HG03025 (cell line): ENCODE data around the gene MYO3B.
"Not testable (repeated sequence)": the region's sequence is repeated elsewhere in the genome, so short reads cannot be mapped to it uniquely, and the experiment has no call there.

Source experiments
- ATAC-seq: cut with Tn5 transposase; IDR thresholded peaks from one replicate; pipeline ENCODE4 v1.9.1; 2021; ENCODE audit warnings: mild to moderate bottlenecking, moderate library complexity; ENCODE audit not compliant: unreplicated experiment, low FRiP score

MYO3B gene

DNA sequence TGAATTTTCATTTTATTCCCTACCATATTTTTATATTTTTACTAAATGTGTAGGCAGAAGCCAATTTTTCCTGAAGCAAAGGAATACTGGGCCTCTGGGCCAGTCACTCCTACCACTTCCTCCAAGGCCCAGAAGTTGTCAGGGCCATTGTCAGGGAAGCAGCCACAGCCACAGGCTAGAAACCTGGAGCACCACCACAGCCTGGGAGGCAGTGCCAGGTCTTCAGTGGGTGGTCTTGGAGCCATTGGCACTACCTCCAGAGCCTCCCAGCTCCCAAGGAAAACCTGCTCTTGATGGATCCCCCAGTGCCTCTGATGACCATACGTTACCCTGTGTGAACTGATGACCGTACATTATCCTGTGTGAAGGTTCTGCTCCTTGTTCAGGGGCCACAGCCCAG is 401.6 kb downstream of the MYO3B start:
- no peak for ATAC-seq

DNA sequence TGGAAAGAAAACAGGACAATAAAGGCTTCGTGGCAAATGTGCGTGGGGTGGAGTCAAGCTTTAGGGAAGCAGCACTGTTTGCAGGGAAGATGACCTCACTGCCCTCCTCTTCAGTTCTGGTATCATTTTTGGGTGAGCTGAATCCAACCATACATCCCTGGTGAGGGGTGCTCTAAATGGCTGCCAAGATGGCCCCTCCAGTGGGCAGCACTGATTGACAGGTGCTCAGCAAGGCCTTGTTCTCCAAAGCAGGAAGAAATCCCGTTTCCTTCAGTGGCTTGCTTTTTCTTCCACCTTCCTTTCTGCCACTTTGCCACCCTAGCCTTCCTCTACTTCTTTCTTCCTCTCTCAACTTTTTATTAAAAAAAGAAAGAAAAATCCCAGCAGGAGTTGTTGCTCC is 404.4 kb downstream of the MYO3B start:
- ATAC-seq, result no peak

GRCh38 chr2:170582751-170583463 is 405.0 kb downstream of the MYO3B start:
- ATAC-seq, result no peak

DNA sequence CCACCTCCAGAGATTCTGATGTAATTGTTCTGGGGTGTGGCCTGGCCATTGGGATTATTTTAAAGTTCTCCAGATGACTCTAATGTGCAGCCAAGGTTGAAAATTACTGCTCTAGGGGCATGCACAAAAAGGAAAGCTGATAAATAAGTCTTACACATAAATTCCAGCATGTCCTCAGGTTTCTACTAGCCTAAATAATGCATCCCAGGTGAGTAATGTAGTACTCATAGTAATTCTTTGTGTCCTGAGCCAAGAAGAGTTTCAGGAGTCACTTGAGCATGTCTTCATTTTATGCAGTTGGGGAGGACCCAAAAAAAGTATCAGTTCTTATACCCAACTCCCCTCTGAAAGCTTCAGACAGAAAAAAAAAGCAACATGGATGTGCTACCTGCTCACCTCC is 407.1 kb downstream of the MYO3B start:
- ATAC-seq, result no peak

- no peak for ATAC-seq
Measured at GRCh38 chr2:170586571-170587095, 408.7 kb downstream of the MYO3B start.

GRCh38 chr2:170587117-170587516 is 409.2 kb downstream of the MYO3B start:
- ATAC-seq, result no peak

GRCh38 chr2:170587922-170588321 is 410.0 kb downstream of the MYO3B start:
- ATAC-seq, result no peak

DNA sequence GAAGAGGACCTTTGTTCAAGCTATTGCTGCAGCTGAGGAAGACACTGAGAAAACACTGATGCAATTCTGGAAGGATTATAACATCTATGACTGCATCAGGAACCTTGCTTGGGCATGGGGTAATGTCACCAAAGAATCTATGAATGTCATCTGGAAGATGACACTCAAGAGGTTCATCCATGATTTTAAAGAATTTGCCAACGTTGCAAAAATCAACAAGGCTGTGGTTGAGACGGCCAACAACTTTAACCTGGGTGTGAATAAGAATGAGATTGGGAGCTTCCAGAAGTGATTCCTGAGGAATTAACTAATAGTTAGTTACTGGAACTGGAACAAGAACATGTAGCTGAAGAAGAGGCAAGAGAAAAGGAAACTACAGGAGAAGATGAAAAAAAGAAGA is 410.8 kb downstream of the MYO3B start:
- ATAC-seq, result no peak

- ATAC-seq, result no peak
Measured at GRCh38 chr2:170596576-170596975, 418.6 kb downstream of the MYO3B start.

DNA sequence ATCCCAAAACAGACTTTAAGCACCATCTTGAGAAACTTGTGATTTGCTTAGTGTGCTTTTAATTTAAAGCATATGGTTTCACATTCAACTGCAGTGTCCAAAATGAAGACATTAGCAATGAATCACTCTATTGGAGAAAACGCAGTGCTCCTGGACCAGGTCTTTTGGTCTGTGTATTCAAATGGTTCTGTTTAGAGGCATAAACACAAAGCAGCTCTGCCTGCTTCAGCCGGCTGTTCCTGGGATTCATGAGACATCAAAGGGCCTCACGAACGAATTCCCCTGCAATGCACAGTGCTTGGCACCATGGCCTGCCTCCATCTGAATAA is 420.1 kb downstream of the MYO3B start:
- ATAC-seq, result no peak

GRCh38 chr2:170601489-170601888 is 423.5 kb downstream of the MYO3B start:
- no peak for ATAC-seq

GRCh38 chr2:170605862-170606261 is 427.9 kb downstream of the MYO3B start:
- no peak for ATAC-seq

DNA sequence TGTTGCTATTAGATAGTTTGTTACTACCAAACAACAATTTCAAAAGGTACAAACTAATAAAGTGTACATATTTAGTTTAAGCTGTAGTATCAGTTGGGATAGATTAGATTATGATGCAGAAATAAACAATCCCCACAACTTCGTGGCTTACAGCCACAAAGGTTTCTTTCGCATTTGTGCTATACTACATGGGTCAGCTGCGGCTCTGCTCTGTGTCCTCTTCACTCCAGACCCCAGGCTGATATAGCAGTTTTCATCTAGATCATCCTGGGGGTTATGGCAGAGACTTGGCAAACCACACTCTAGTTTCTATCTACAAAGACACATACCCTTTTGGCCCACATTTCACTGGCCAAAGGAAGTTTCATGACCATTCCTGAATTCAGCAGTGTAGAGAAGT is 429.2 kb downstream of the MYO3B start:
- no peak for ATAC-seq

- no peak for ATAC-seq
Measured at GRCh38 chr2:170610615-170611014, 432.7 kb downstream of the MYO3B start.

DNA sequence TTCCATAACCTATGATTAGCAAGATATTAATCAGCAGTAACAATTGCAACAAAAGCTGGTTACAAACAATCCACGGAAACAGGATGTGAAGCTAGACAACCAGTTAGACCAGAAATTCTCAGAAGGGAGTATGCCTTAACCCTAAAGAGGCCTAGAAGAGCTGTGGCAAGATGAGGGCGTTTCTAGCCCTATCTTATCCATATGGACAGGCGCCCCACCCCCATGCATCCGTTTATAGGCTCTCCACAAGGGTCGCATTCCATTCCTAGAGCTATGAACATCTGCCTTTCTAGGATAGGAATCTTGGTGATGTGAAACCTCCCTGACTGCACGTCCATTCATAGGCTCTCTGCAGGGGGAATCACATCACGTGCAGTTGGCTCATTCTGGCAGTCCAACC is 441.0 kb downstream of the MYO3B start:
- ATAC-seq, result not testable (repeated sequence)

- ATAC-seq, result not testable (repeated sequence)
Measured at GRCh38 chr2:170635094-170635493, 457.1 kb downstream of the MYO3B start.

GRCh38 chr2:170639635-170640034 is 461.7 kb downstream of the MYO3B start:
- no peak for ATAC-seq

GRCh38 chr2:170641961-170642360 is 464.0 kb downstream of the MYO3B start:
- no peak for ATAC-seq

- ATAC-seq, result no peak
Measured at GRCh38 chr2:170643346-170643745, 465.4 kb downstream of the MYO3B start.

DNA sequence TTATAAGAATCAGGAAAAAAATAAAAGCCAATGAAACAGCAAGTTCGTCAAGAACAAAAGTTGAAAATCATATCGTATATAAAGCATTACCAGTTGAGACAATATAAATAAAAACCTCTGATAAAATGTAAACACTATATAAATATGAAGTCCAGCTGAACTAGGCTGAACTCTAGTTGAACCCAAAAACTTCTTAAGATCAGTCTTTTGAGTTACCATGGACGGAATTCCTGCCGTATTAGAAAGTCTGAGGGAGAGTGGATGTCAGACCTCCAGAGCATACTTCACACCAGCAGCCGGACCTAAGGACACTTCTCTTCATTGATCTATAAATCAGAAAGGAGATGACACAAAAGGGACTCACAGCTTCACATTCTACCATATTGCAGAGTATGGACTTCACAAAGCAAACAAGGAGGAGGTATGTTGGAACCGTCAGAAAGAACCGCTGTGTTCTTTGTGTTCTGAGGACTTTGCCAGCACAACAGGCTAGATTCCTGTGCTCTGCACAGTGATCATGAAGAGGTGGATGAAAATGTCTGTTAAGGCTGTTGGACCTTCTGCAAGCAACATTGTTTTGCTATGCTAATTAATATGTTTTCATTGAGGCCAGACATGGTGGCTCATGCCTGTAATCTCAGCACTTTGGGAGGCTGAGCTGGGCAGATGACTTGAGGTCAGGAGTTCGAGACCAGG is 469.9 kb downstream of the MYO3B start:
- no peak for ATAC-seq

DNA sequence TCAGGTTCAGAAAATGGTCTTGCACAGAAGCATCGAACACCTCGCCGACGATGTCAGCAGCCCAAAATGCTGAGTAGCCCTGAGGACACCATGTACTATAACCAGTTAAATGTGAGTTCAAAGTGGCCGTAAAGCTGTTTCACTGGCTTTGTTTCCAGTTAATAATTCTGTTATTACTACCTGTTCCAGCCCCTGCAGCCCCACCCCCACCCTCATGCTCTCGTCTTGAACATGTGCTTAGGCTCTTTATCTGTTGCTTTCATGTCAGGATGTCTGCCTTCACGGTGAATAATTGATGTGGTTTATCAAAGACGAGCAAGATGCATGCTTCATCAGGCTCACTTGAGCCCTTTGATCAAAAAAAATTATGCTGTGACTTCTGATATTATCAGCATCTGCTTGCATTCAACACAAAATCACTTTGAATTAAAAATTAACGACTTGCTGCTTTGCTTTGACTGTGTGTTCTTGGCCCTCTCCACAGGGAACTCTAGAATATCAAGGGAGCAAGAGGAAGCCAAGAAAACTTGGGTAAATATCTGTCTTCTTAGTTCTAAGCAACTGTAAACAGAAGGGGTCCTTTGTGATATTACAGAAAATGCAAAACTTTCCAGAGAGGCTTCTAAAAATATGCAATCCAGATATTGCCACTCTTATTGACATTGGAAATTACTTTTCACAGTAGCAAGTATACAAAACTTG is 473.8 kb downstream of the MYO3B start:
- ATAC-seq, result no peak
